GM21723 (cell line): ENCODE results near the gene GPR107.

Source experiments
- ATAC-seq: cut with Tn5 transposase; IDR thresholded peaks from one replicate; pipeline ENCODE4 v1.9.1; 2021; ENCODE audit warnings: mild to moderate bottlenecking, moderate library complexity; ENCODE audit not compliant: unreplicated experiment

The GPR107 gene

DNA sequence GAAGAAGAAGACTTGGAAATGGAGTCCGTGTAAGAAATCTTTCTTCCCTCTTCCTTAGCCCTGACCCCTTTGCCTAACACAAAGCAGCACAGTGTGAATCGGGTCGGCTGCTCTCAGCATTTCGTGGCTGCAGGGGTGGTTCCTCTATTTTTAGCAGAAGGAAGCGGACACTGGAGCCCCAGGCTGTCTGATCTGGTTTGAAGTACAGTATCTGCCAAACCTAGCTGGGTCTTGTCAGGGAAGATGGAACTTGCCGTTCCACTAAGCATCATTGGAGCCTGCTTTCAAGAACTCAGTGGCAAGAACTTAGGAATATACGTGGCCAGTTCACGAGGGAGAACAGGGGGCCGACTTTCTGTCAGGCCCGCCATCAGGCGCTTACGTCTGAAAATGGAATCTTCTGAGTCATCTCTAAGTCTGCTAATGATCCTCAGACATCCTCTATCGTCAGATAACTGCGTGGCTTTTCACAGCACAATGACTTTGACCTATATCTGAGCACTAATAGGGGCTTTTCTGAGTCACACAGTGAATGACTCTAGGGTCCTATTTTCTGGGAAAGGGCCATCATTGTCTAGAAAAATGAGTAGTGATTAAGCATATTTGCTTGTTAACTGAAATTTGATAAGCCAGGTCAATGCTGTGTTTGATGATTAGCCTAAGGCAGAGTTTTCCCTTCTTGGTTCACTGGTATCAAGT lies 75.2 kb downstream of the GPR107 start:
- ATAC-seq, result peak; percentile 55

DNA sequence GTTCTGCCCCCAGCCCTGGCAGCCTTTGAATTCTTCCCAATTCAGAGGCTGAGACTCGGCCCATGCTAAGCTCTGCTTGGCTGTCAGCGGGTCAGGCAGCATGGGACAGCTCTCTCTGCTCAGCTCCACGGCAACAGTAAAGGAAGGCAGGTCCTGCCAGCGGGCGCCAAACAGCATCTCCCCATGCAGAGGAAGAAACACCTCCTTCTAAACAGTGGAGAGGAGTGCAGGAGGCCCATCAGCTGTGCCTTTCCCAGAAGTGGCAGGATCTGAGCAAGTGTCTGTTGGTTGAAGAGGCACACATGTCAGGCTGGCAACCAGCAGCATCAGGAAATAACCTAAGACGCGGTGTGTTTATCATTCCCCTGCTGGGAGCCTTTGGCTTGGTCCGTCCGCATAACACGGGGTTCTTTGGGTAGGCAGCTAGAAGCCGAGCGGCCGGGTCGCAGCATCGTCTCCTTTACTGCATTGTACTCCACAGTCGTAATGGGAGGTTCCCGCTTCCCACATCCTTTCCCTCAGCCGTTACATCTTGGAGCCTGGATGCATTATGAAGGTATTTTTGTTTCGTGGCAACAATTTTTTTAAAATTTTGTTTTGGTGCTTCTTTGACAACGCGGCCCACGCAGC lies 75.8 kb downstream of the GPR107 start:
- ATAC-seq, result no peak

DNA sequence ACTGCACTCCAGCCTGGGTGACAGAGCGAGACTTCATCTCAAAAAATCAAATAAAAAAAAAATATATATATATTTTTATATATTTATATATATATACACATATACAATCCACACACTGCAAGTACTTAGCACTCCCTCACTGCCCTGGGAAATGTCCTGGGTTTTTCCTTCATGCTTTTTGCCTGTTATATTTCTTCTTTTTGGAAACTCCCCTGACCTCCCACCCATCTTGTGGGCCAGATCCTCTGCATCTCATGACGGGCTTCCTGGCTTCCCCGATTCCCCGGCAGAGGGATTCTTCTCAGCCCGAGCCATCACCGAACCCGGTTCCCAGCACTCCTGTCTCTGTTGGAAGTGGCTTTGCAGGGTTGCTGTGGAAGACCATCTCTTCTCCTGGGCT lies 79.0 kb downstream of the GPR107 start:
- no peak for ATAC-seq

DNA sequence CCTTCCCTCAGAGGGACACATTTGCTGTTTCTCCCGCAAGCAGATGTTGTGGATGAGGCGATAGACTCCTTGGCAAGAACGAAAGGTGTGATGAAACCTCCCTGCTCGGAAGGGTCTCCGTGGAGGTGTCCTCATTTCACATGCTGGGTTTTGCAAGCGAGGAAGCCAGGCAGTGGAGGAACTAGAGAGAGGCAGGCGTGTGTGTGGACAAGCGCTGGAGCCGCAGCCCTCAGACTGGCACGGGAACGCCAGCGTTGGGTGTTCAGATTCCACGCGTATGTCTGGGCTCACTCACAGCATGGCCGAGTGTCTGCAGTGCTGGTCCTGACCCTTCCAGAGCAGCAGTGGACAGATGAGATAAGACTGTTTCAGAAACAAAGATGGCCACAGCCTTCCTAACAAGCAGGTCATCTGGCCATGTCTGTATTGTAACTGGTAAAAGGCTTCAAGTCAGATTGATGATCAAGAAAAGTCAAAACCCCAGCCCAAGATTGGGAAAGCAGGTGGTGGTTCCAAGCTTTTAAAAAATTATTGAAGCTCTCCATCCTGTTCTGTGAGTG lies 83.5 kb downstream of the GPR107 start:
- ATAC-seq, result no peak

DNA sequence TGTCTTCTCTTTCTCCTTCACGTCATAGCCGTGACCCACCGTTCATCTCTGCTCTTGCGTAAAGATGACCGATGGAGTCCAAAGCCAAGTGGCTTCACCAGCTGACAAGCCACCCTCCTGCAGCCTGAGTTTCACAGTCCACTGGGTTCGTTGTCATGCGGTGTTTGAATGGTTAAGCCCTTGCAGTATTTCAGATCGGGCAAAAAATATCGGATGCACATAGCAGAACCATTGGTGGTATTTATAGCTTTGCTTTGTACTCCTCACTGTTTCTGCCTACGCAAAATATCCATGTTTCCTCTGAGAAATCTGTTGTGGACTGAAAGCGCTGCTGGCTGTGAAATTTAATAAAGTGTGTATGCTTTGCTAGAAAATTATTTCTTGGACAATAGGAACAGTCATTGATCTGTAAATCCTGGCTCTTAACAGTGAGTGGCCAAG lies 84.0 kb downstream of the GPR107 start:
- no peak for ATAC-seq

DNA sequence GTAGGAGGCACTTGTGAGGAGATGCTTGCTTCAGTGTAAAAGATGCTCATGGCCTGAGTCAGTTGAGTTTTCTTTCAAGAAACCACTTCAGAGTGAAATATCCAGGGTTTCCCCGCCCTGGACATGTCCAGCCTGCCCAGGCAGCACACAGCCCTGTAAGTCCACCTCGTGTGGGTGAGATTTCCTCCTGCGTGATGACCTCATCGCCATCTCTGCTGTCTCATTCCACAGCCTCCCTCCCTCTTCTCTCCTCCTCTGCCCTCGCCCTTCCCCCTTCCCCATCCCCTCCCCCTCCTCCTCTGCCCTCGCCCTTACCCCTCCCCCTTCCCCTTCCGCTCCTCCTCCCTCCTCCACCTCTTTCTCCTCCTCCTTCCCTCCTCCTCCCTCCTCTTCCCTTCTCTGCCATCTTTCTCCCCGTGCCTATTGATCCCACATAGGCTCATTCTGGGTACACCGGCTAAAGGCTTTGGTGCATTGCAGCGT lies 84.5 kb downstream of the GPR107 start:
- ATAC-seq, result no peak

DNA sequence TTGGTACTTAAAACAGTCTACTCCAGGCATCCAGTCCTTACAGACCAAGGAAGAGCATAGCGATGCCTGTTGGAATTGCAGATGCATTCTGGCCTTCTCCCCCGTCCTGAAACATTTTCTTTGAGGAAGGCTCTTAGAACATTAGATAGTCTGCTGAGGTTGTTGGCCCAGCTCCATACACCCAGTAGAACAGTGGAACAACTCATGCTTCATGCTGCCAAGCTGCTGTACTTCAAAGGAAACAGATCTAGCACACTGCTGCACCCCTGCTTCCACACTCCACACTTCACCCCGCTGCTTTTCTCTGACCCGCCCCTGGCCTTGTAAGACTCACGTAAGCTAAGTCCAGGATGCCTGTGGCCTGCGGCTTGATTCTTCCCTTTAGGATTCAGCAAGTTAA lies 85.1 kb downstream of the GPR107 start:
- no peak for ATAC-seq

DNA sequence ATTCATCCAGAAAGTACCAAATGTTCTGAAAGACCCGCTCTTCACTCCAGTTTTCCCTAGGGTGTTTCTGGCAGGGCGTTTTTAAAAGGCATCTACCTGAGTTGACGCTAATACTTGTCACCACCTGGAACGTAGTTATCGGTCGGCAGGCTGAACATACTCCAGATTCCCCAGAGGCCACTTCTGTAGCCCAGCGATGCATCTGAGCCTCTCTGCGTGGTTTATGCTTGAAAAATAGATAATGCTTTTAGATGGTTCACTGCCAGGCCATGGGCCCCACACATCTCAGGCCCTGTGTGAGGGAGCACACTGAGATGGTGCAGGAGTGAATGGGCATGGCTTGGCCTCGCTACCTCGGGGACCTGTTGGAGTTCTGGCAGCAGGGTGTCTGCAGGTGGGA lies 85.5 kb downstream of the GPR107 start:
- no peak for ATAC-seq

DNA sequence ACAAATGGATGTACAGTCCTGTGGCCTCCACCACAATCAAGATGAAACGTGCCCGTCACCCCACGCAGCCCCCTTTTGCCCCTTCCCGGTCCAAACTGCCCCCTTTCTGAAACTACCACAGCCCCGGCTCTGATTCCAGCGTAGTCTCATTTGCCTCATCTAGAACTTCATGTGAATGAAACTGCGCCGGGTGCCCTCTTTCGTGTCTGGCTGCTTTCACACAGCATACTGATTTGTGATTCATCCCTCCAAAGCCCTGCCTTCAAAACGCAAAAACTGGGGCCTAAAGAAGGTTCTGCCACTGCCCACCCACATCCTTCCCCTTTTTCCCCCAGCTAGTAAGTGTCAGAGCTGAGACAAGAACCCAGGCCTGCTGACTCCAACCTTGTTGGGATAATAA lies 87.0 kb downstream of the GPR107 start:
- ATAC-seq, result no peak

DNA sequence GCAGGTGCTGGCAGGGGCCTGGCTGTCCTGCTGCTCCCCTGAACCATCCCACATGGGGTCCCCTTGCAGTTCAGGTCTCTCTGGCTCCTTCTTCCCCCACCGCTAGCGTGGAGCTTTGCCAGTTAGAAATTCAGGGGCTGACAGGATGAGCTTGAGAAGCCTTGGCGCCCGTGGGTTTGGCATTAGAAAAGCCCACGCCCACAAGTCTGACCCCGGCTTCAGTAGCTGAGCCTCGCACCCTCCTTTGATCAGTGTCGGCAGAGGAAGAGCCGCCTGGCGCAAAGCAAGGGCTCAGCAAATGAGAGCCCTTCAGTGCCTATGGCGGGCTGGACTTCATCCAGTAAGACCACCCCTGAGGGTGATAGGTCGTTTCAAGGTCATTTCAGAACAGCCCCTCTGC lies 88.3 kb downstream of the GPR107 start:
- no peak for ATAC-seq

DNA sequence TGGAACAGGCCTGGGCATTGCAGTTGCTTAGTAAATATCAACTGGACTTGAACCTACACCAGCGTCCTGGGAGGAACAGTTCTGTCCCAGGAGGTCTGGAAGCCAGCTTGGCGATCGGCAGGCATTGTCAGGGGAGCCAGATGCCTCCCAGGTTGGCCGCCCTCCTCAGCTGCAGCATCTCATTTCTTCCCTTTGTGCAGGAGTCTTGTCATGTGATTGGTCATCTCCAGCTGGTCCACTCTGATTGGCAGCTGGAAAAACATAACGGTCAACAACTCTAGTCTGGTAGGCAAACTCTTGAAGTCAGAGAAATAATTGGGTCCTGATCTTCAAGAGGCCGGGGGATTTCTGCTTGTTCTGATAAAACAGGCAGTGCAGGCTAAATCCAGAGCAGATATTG lies 88.9 kb downstream of the GPR107 start:
- ATAC-seq, result no peak

DNA sequence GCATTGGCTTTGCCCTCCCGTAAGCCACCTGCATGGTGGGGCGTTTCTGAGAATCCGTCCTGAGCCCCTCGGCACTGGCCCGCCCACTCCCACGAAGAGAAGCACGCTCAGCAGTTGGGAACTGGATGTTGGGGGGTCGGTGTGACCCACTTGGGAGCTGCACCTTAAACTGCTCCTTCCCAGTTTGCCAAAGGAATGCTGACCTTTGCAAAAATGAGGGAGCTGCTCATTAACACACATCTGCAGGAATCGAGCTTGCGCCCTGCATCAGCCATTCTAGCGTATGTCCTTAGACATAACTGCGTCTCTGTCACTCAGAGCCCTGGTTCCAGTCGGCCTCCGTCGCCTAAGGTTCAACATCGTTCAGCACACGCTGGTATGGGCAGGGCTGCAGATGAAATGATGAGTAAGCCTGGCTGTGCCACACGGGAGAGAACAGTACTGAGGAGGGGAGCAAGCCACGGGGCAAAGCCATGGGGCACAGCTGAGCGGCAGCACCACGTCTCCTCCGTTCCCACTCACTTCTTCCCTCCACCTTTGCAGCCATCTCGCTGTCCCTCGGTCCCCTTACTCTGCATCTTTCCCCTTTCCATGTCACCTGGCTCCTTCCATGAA lies 89.7 kb downstream of the GPR107 start:
- ATAC-seq, result no peak

DNA sequence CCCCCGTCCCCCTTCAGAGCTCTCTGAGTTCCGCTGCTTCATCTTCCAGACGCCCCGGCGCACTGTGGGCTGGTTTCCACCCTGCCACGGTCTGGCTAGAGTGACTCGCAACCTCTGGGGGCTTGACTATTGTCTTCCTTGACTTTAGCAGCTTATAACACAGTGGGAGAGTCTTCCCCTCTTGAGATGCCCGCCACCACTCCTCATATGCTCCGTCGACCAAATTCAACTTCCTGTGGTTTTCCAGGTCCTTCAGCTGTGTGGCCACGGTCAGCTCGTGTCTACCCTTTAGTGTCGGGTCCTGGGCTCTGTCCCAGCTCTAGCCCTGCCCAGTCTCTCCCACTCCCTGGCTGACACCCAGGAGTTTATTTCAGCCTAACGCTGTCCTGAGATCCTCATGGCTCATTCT lies 90.3 kb downstream of the GPR107 start:
- no peak for ATAC-seq

DNA sequence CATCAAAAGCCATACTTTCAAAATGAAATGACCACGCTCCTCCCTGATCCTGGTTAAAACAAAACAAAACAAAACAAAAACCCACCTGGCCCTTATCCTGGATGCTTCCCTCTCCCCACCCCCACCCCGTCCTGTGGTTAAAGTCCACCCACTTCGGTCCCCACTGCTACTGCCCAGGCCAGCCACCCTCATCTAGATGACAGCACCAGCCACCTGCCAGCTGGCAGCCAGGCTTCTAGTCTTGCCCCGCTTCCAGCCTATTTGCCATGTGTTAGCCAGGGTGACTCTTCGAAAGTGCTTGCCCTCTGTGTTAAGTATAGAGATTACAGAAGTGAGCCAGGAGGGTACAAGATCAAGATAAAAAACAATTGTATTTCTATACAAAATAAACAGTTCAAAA lies 91.0 kb downstream of the GPR107 start:
- no peak for ATAC-seq

DNA sequence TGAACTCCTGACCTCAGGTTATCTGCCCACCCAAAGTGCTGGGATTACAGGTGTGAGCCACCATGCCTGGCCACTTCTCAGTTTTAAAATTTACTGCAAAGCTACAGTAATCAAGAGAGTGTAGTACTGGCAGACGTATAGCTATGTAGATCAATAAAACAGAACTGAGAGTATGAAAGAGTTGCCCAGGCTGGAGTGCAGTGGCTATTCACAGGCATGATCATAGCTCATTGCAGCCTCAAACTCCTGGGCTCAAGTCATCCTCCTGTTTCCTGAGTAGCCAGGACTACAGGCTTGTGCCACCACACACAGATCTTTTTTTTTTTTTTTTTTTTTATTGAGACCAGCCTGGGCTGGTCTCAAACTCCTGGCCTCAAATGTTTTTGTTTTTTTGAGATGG lies 92.0 kb downstream of the GPR107 start:
- ATAC-seq, result no peak

DNA sequence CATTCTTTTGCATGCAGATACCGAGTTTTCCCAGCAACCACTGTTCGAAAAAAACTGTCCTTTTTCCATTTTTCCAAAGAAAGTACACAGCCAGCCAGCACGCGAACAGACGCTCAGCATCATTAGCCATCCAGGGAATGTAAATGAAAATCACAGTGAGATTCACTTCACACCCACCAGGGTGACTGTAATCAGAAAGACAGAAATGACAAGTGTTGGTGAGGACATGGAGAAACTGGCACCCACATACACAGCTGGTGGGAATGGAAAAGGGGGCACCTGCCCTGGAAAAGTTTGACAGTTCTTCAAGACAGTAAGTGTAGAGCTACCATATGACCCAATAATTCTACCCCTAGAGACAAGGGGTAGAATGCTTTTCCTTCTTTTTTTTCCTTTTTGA lies 93.5 kb downstream of the GPR107 start:
- ATAC-seq, result no peak

DNA sequence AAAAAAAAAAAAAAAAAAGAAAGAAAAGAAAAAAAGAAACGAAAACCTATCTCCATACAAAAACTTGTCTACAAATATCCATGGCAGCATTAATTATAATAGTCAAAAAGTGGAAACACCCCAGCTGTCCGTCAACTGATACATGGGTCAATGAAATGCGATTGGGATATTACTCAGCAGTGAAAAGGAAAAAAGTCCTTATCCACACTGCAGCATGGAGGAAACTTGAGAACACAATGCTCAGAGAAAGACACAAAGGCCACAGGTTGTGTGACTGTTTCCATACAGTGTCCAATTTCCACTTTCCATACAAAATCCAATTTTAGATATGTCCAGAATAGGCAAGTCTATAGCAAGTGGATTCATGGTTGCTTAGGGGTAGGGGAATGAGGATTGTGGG lies 94.2 kb downstream of the GPR107 start:
- no peak for ATAC-seq

DNA sequence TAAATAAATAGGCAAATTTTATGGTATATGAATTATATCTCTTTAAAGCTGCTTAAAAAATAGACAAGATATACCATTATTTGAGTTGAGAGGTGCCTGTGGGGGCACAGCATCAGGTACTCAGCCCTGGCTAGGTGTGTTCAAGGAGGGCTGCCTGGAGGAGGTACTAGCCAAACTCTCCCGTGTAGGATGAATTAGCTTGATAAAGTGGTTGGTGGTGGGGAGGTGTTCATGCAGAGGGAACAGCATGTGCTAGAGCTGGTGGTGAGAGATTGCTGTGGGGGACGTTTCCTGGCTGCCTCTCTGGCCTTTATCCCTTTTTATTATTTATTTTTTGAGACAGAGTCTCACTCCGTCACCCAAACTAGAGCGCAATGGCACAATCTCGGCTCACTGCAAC lies 95.3 kb downstream of the GPR107 start:
- ATAC-seq, result no peak

DNA sequence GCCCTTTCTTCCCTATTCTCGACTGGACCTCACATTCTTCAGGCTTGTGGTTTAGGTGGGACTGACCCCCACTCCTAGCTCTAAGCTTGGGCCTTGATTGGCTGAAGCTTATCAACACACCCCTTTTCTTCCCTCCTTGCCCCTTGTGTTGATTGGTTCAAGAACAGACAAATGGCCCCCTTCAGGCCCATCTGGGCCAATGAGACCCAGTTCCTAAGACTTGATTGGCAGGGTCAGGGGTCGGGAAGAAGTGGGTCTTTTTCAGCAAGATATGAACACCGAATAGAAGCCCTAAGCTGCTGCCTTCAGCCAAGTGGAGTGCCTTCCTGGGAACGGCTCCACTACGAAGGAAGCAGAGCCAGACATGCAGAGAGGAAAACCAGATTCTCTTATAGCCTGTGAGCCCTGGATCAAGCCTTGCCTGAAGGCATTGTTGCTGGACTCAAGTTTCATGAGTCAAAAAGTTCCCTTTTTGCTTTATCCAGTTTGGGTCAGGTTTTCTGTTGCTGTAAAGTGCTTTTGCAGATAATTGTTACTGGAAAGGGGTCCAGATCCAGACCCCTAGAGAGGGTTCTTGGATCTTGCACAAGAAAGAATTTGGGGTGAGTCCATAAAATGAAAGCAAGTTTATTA lies 96.1 kb downstream of the GPR107 start:
- no peak for ATAC-seq

DNA sequence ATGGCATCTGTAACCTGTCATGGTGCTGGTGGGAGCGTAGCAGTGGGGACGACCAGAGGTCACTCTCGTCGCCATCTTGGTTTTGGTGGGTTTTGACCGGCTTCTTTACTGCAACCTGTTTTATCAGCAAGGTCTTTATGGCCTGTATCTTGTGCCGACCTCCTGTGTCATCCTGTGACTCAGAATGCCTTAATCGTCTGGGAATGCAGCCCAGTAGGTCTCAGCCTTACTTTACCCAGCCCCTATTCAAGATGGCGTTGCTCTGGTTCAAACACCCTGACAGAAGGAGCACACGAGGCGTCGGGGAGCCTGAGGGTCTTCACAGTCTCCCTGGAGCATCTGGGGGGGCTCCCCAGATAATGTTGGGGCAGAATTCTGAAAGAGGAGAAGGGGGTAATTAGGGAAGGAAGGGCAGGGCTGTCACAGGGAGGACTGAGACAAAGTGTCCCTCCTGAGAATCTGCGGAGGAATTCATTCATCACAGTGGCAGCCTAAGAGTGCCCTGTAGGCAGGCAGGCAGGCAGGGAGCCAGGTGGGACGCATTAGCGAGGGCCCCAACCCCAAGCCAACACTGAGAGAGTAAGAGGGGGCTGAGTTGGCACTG lies 97.2 kb downstream of the GPR107 start:
- no peak for ATAC-seq

DNA sequence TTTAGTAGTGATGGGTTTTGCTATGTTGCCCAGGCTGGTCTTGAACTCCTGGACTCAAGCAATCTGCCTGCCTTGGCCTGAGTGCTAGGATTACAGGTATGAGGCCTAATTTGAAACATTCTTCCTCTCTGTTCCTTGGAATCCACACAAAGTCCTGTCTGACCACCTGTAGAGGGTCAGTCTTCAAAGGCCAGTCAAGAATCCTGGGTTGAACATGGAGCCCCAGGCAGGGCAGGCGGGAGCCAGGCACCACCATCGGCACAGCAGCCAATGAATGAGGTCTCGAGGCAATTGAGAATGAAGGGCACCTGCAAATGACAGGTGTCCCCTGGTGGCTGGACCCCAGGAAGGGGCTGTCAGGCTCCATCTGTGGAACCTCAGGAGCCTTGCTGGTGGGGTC lies 101.1 kb downstream of the GPR107 start:
- no peak for ATAC-seq
